ENCODE data around the gene SUGCT. TPM values are rescaled to one million over a fixed set of nuclear protein-coding genes. Genes with fewer than 3 reads are reported as not detected.

SUGCT gene
- total and polyA plus RNA-seq, 2 of the 13 experiments (the other 11 are each of a cell fraction or from before 2014, with no cell fraction given): 10.1 to 22.2 TPM

DNA sequence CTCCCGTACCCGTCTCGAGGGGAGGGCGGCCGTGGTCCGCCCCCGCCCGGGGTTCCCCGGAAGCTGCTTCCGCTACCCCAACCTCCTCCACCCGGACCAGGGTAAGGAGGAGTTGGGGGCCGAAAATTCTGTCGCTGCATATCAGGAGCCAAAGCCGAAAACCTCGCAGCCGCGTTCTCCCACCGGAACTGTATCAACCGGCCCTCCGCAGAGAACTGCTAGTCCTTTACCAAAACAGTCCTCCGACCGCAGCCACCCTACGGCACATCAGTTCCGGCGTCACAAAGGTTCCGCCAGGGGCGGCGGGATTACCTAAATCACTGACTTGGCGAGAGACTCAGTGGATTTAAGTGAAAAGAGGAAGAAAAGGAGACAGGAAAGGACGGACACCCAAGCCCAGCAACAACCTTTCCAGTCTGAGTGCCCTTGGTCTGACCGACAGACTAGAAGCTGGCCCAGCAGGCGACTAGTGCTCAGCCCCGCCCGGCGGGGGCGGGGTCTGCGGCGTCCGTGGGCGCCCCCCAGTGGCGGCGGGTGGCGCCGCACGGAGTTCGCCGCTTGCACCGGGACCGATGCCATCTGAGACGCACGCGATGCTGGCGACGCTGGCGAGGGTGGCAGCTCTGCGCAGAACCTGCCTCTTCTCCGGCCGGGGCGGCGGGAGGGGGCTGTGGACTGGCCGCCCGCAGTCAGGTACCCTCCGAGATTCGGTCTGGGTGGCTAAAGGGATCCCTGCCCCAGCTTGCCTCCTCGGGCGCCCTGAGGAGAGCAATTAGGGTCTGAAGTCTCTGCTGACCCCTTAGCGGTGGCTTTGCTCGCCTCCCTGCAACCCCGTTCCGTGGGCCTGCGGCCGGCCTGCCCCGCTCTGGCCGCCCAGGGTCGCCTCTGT lies at the start of gene SUGCT, which contains the start of gene MPLKIP (continued):
- TF ChIP-seq, protein P1, sequence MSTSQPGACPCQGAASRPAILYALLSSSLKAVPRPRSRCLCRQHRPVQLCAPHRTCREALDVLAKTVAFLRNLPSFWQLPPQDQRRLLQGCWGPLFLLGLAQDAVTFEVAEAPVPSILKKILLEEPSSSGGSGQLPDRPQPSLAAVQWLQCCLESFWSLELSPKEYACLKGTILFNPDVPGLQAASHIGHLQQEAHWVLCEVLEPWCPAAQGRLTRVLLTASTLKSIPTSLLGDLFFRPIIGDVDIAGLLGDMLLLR (CRISPR knock-in tag; IDR thresholded peaks at IDR 0.05): peak; percentile 84
- TF ChIP-seq SRF (IDR thresholded peaks at IDR 0.05; ENCODE audit: low read depth, low read length): peak; percentile 76; the same call in 1 of the 2 replicates
- peak; percentile 33; the same call in 1 of the 2 replicates for TF ChIP-seq CREB1 (IDR thresholded peaks at IDR 0.05)
- TF ChIP-seq CREB1 (CRISPR knock-in tag; IDR thresholded peaks at IDR 0.05): peak; percentile 55; the same call in 1 of the 2 replicates
- TF ChIP-seq ZNF746 (CRISPR knock-in tag; IDR thresholded peaks at IDR 0.05): peak; percentile 57; the same call in 1 of the 2 replicates
- TF ChIP-seq SP4 (CRISPR knock-in tag; IDR thresholded peaks at IDR 0.05): peak; percentile 84
- no peak for TF ChIP-seq MZF1 (CRISPR knock-in tag; IDR thresholded peaks at IDR 0.05; ENCODE audit: borderline replicate concordance)
- TF ChIP-seq ZMAT3 (CRISPR knock-in tag; conservative IDR thresholded peaks at IDR 0.05): peak; percentile 80
- TF ChIP-seq, protein P2, sequence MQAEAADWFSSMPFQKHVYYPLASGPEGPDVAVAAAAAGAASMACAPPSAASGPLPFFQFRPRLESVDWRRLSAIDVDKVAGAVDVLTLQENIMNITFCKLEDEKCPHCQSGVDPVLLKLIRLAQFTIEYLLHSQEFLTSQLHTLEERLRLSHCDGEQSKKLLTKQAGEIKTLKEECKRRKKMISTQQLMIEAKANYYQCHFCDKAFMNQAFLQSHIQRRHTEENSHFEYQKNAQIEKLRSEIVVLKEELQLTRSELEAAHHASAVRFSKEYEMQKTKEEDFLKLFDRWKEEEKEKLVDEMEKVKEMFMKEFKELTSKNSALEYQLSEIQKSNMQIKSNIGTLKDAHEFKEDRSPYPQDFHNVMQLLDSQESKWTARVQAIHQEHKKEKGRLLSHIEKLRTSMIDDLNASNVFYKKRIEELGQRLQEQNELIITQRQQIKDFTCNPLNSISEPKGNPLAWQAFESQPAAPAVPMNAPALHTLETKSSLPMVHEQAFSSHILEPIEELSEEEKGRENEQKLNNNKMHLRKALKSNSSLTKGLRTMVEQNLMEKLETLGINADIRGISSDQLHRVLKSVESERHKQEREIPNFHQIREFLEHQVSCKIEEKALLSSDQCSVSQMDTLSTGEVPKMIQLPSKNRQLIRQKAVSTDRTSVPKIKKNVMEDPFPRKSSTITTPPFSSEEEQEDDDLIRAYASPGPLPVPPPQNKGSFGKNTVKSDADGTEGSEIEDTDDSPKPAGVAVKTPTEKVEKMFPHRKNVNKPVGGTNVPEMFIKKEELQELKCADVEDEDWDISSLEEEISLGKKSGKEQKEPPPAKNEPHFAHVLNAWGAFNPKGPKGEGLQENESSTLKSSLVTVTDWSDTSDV (CRISPR knock-in tag; IDR thresholded peaks at IDR 0.05): peak; percentile 98
- TF ChIP-seq RARA (CRISPR knock-in tag; IDR thresholded peaks at IDR 0.05): peak; percentile 30
- TF ChIP-seq, protein P3, sequence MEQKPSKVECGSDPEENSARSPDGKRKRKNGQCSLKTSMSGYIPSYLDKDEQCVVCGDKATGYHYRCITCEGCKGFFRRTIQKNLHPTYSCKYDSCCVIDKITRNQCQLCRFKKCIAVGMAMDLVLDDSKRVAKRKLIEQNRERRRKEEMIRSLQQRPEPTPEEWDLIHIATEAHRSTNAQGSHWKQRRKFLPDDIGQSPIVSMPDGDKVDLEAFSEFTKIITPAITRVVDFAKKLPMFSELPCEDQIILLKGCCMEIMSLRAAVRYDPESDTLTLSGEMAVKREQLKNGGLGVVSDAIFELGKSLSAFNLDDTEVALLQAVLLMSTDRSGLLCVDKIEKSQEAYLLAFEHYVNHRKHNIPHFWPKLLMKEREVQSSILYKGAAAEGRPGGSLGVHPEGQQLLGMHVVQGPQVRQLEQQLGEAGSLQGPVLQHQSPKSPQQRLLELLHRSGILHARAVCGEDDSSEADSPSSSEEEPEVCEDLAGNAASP (CRISPR knock-in tag; IDR thresholded peaks at IDR 0.05; ENCODE audit: borderline replicate concordance): no peak; the same call in 1 of the 2 replicates
- peak; percentile 63 for TF ChIP-seq ZFP36L1 (CRISPR knock-in tag; IDR thresholded peaks at IDR 0.05)
- peak; percentile 37; the same call in 1 of the 2 replicates for TF ChIP-seq JUN (CRISPR knock-in tag; IDR thresholded peaks at IDR 0.05)
- peak; percentile 81 for TF ChIP-seq SALL1 (CRISPR knock-in tag; IDR thresholded peaks at IDR 0.05)
- TF ChIP-seq ZNF766 (CRISPR knock-in tag; IDR thresholded peaks at IDR 0.05; ENCODE audit: borderline replicate concordance): peak; percentile 78; the same call in 1 of the 2 replicates
- TF ChIP-seq, protein P4, sequence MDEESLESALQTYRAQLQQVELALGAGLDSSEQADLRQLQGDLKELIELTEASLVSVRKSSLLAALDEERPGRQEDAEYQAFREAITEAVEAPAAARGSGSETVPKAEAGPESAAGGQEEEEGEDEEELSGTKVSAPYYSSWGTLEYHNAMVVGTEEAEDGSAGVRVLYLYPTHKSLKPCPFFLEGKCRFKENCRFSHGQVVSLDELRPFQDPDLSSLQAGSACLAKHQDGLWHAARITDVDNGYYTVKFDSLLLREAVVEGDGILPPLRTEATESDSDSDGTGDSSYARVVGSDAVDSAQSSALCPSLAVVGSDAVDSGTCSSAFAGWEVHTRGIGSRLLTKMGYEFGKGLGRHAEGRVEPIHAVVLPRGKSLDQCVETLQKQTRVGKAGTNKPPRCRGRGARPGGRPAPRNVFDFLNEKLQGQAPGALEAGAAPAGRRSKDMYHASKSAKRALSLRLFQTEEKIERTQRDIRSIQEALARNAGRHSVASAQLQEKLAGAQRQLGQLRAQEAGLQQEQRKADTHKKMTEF (CRISPR knock-in tag; IDR thresholded peaks at IDR 0.05): peak; percentile 86
- TF ChIP-seq KDM2A (CRISPR knock-in tag; IDR thresholded peaks at IDR 0.05; ENCODE audit: borderline replicate concordance, low read depth): peak; percentile 96
- peak; percentile 62; the same call in 1 of the 2 replicates for TF ChIP-seq NFKB2 (CRISPR knock-in tag; IDR thresholded peaks at IDR 0.05; ENCODE audit: borderline replicate concordance)
- peak; percentile 97 for TF ChIP-seq GABPB1 (CRISPR knock-in tag; IDR thresholded peaks at IDR 0.05)
- no peak for TF ChIP-seq ZNF367 (CRISPR knock-in tag; IDR thresholded peaks at IDR 0.05; ENCODE audit: borderline replicate concordance)
- TF ChIP-seq TBL1XR1 (IDR thresholded peaks at IDR 0.05; ENCODE audit: borderline replicate concordance, low read length, partially characterized antibody): peak; percentile 46
- TF ChIP-seq, protein P5, sequence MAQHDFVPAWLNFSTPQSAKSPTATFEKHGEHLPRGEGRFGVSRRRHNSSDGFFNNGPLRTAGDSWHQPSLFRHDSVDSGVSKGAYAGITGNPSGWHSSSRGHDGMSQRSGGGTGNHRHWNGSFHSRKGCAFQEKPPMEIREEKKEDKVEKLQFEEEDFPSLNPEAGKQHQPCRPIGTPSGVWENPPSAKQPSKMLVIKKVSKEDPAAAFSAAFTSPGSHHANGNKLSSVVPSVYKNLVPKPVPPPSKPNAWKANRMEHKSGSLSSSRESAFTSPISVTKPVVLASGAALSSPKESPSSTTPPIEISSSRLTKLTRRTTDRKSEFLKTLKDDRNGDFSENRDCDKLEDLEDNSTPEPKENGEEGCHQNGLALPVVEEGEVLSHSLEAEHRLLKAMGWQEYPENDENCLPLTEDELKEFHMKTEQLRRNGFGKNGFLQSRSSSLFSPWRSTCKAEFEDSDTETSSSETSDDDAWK (CRISPR knock-in tag; IDR thresholded peaks at IDR 0.05): no peak
